Endodermal cell (in vitro differentiated cells): ENCODE results near the gene MN1. TPM values are rescaled to one million over a fixed set of nuclear protein-coding genes. Genes with fewer than 3 reads are reported as not detected.

Experiments used
- DNase-seq: peaks from one replicate; pipeline ENCODE4 v3.0.0-alpha.2; 2017
- H3K27ac ChIP-seq: 2 replicates; pipeline ENCODE4 v1.5.1; 2013; ENCODE audit warnings: mild to moderate bottlenecking, low read depth, low read length, moderate library complexity
- H3K27me3 ChIP-seq: 2 replicates; pipeline ENCODE4 v1.6.1; 2013; ENCODE audit warnings: mild to moderate bottlenecking, low read length, moderate library complexity; ENCODE audit not compliant: insufficient read depth, control insufficient read depth, poor library complexity, severe bottlenecking
- H3K36me3 ChIP-seq: 2 replicates; pipeline ENCODE4 v1.7.0; 2013; ENCODE audit warnings: mild to moderate bottlenecking, low read length, moderate library complexity; ENCODE audit not compliant: control insufficient read depth, insufficient read depth
- H3K4me1 ChIP-seq: one replicate; pipeline ENCODE4 v1.7.0; 2013; ENCODE audit warnings: low read length; ENCODE audit not compliant: control insufficient read depth, insufficient read depth
- H3K4me3 ChIP-seq: 2 replicates; pipeline ENCODE4 v1.5.1; 2013; ENCODE audit warnings: mild to moderate bottlenecking, low read length, moderate library complexity
- H3K9ac ChIP-seq: 2 replicates; pipeline ENCODE4 v1.6.1; 2013; ENCODE audit warnings: mild to moderate bottlenecking, low read length, moderate library complexity; ENCODE audit not compliant: poor library complexity, severe bottlenecking; ENCODE audit errors: extremely low read depth
- H3K9me3 ChIP-seq: 2 replicates; pipeline ENCODE4 v1.6.1; 2013; ENCODE audit warnings: mild to moderate bottlenecking, low read length, moderate library complexity; ENCODE audit not compliant: control insufficient read depth
- H3K27ac Mint-ChIP-seq: 2 replicates; pipeline ENCODE4 v1.8.0; 2020; ENCODE audit warnings: mixed read lengths
- H3K27me3 Mint-ChIP-seq: 2 replicates; pipeline ENCODE4 v1.8.0; 2021; ENCODE audit warnings: mild to moderate bottlenecking, mixed read lengths; ENCODE audit not compliant: insufficient read depth
- H3K36me3 Mint-ChIP-seq: 2 replicates; pipeline ENCODE4 v1.8.0; 2020; ENCODE audit warnings: low read depth, mixed read lengths
- H3K4me1 Mint-ChIP-seq: 2 replicates; pipeline ENCODE4 v1.8.0; 2020; ENCODE audit warnings: mixed read lengths
- H3K4me3 Mint-ChIP-seq: 2 replicates; pipeline ENCODE4 v1.8.0; 2020; ENCODE audit warnings: mild to moderate bottlenecking, moderate library complexity, mixed read lengths
- H3K9me3 Mint-ChIP-seq: 2 replicates; pipeline ENCODE4 v1.8.0; 2020; ENCODE audit warnings: mild to moderate bottlenecking, mixed read lengths
- WGBS, 2 experiments: methylation state at CpG; one replicate each; pipeline versions ENCODE4 v1.1.5 to v1.1.7; 2013; ENCODE audit warnings: missing lambda C conversion rate in 2 of 2, mixed read lengths in 1 of 2; ENCODE audit not compliant: insufficient coverage in 1 of 2, insufficient read length in 1 of 2; 5-methylcytosine and 5-hydroxymethylcytosine counted together
- total RNA-seq, 2 donors: library from RNA; stranded (reverse); fragmentation: NEBNext Ultra II Directional in 1 of 2; extraction: Animal tissue kit (Norgen Biotek cat#: 25700) in 1 of 2; gene quantifications; 2 replicates in 1 of 2; 3 replicates in 1 of 2; pipeline ENCODE4 v1.2.1, GENCODE V29; 2021
- TF ChIP-seq, protein P1 (sequence below): fragments of 200-600 bp; sonication (generic); conservative IDR thresholded peaks from 2 replicates; pipeline ENCODE4 v1.5.0; 2021; ENCODE audit warnings: antibody characterized with exemption, mild to moderate bottlenecking

The MN1 gene
- total RNA-seq, 2 donors from 2014 or later = 4.4 to 17.8 TPM

DNA sequence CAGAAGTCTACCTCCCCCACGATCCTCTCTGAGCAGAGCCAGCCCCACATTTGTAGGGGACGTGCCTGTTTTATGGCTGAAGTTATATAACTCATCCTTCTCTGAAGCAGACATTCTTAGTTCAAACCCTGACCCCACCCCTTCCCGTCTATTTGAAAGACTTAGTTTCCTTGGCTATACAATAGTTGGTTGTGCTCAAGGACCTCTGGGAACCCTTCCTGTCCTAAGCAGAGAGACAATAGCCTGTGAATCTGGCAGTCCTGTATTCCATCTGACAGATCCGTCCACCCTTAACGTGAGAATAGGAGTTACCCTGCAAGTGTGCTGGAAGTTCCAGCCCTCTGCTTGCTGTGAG is 75.2 kb downstream of the MN1 start:
- Histone ChIP-seq H3K4me3 (no peak overlapping the region), H3K9me3 (peaks cover 10% of the 10 kb centered on the region), H3K27ac (no peak overlapping the region), H3K27me3 (no peaks in the 10 kb centered on the region), H3K9ac (no peak overlapping the region), H3K4me1 (peaks cover 12% of the 10 kb centered on the region), H3K36me3 (no peaks in the 10 kb centered on the region)
- peak overlapping the region; percentile 77 for H3K27ac Mint-ChIP-seq
- TF ChIP-seq, protein P1, sequence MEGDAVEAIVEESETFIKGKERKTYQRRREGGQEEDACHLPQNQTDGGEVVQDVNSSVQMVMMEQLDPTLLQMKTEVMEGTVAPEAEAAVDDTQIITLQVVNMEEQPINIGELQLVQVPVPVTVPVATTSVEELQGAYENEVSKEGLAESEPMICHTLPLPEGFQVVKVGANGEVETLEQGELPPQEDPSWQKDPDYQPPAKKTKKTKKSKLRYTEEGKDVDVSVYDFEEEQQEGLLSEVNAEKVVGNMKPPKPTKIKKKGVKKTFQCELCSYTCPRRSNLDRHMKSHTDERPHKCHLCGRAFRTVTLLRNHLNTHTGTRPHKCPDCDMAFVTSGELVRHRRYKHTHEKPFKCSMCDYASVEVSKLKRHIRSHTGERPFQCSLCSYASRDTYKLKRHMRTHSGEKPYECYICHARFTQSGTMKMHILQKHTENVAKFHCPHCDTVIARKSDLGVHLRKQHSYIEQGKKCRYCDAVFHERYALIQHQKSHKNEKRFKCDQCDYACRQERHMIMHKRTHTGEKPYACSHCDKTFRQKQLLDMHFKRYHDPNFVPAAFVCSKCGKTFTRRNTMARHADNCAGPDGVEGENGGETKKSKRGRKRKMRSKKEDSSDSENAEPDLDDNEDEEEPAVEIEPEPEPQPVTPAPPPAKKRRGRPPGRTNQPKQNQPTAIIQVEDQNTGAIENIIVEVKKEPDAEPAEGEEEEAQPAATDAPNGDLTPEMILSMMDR = no peak
- H3K4me3 Mint-ChIP-seq = no peak overlapping the region
- WGBS, 2 experiments = 82 to 88% methylated on average over 4 to 5 of the region's 5 CpGs
- peaks cover 19% of the 10 kb centered on the region for H3K9me3 Mint-ChIP-seq
- no peaks in the 10 kb centered on the region for H3K27me3 Mint-ChIP-seq
- peaks cover 27% of the 10 kb centered on the region for H3K4me1 Mint-ChIP-seq
- H3K36me3 Mint-ChIP-seq = peaks cover 2% of the 10 kb centered on the region
- DNase-seq = no peak

DNA sequence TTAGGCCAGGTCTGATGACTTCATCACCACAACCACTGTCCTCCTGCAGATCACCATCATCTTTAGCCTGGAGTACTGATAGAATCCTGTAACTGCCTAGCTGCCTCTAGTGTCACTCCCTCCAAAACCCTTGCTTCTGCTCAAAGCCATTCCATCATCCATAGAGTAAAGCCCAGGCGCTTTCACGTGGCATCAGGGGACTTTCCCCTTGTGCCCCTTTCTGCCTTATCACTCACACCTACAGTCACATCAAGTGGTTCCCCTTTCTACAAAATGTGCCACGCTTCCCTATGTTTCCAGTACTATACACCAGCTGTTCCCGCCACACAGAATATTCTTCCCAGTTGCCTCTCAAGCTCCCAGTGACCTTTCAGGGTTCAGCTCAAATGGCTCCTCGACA is 75.9 kb downstream of the MN1 start:
- H3K9me3 Mint-ChIP-seq = peaks cover 19% of the 10 kb centered on the region
- 96 to 100% methylated on average over 3 to 5 of the region's 5 CpGs for WGBS, 2 experiments

DNA sequence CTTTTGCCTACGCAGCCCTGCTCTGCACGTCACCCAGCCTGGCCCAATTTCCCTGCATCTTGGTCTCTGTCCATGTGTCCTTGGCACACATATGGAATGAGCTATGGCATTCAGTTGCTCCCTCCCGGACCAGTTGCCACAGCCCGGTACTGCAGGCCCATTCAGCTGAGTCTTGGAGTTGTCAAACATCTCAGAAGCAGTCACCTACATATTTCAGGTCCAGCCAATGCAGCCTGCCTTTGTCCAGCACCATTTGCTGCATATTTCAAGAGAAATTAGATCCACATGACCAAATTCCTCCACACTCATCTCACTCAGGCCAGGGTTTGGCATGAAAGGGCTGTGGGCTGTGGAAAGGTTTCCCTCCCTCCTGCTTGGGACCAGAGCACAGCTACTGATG is 76.8 kb downstream of the MN1 start:
- no peaks in the 10 kb centered on the region for H3K27me3 Mint-ChIP-seq
- H3K4me3 Mint-ChIP-seq = no peak overlapping the region
- 77 to 88% methylated on average over 4 of the region's 4 CpGs for WGBS, 2 experiments
- H3K9me3 ChIP-seq = peaks cover 10% of the 10 kb centered on the region
- H3K4me3 ChIP-seq = no peak overlapping the region
- H3K9ac ChIP-seq = no peak overlapping the region
- TF ChIP-seq, protein P1 = no peak
- peaks cover 19% of the 10 kb centered on the region for H3K9me3 Mint-ChIP-seq
- no peaks in the 10 kb centered on the region for H3K36me3 ChIP-seq
- no peak for DNase-seq
- H3K4me1 Mint-ChIP-seq = peaks cover 27% of the 10 kb centered on the region
- H3K27ac Mint-ChIP-seq = no peak overlapping the region
- H3K4me1 ChIP-seq = peaks cover 12% of the 10 kb centered on the region
- H3K27me3 ChIP-seq = no peaks in the 10 kb centered on the region
- peaks cover 2% of the 10 kb centered on the region for H3K36me3 Mint-ChIP-seq
- no peak overlapping the region for H3K27ac ChIP-seq

More for the DNA sequence above, 75.9 kb downstream of the MN1 start:
- H3K9ac ChIP-seq = no peak overlapping the region
- no peak overlapping the region for H3K27ac ChIP-seq
- TF ChIP-seq, protein P1 = no peak
- no peaks in the 10 kb centered on the region for H3K27me3 Mint-ChIP-seq
- H3K27me3 ChIP-seq = no peaks in the 10 kb centered on the region
- no peak for DNase-seq
- H3K4me1 ChIP-seq = peaks cover 12% of the 10 kb centered on the region
- no peak overlapping the region for H3K27ac Mint-ChIP-seq
- H3K9me3 ChIP-seq = peaks cover 10% of the 10 kb centered on the region
- H3K4me3 ChIP-seq = no peak overlapping the region
- H3K36me3 Mint-ChIP-seq = peaks cover 2% of the 10 kb centered on the region
- peaks cover 27% of the 10 kb centered on the region for H3K4me1 Mint-ChIP-seq
- H3K36me3 ChIP-seq = no peaks in the 10 kb centered on the region
- H3K4me3 Mint-ChIP-seq = no peak overlapping the region
